HG02642 (cell line): ENCODE measurements around the gene PTPN6.
"Not testable (repeated sequence)": the region's sequence is repeated elsewhere in the genome, so short reads cannot be mapped to it uniquely, and the experiment has no call there.

Experiments used
- ATAC-seq: cut with Tn5 transposase; IDR thresholded peaks from one replicate; pipeline ENCODE4 v1.9.1; 2021; ENCODE audit warnings: mild to moderate bottlenecking; ENCODE audit not compliant: unreplicated experiment, poor library complexity

Gene PTPN6

GRCh38 chr12:6950811-6951540 lies at the start of gene PTPN6:
Gene PTPN6, plus strand, starts transcription at chr12:6951356. Its CDS starts 157 bp downstream, at chr12:6951513.
- ATAC-seq: no peak

DNA sequence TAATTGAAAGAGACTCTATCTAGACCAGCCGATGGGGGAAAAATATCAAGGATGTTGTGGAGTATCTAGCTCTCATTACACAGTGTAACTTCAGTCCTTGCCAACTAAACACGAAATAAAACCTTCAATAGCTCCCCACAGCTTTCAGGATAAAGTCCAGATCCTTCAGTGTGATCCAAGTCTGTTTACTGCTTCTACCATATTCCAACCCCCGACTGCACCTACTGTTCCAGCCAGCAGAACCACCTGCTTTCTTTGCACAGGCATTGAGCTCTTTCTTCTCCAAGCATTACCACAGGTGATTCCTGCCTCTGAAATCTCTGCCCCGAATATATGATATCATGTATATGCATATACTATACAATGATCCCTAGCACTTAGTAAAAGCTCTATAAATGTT lies 48.7 kb upstream of the PTPN6 start:
- ATAC-seq: no peak

DNA sequence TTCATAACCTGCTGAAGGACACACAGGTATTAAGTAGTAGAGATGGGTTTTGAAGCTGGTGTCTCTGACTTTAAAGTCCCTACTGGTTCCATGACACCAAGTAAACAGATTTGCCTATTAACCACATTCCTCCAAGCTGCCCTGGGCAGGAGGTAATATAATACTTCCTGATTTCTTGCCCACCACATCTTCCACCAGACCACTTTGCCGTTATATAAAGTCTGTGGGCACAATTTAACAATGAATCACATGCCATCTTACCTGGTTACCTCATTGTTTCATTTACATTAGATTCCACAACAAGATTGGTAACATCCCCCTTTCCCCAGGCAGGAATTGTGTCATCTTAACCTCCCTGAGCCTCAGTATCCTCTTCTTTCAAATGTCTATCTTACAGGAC lies 47.4 kb upstream of the PTPN6 start:
- no peak for ATAC-seq

GRCh38 chr12:6904280-6905276 lies 46.6 kb upstream of the PTPN6 start, which contains the start of gene LRRC23:
Gene LRRC23, plus strand, starts transcription at chr12:6904822. Its CDS starts 812 bp downstream, at chr12:6905634.
- ATAC-seq: peak; percentile 96

- ATAC-seq: no peak
These were observed 45.6 kb upstream of the PTPN6 start for GRCh38 chr12:6905414-6906040.

GRCh38 chr12:6908141-6908540 lies 43.0 kb upstream of the PTPN6 start:
- not testable (repeated sequence) for ATAC-seq

DNA sequence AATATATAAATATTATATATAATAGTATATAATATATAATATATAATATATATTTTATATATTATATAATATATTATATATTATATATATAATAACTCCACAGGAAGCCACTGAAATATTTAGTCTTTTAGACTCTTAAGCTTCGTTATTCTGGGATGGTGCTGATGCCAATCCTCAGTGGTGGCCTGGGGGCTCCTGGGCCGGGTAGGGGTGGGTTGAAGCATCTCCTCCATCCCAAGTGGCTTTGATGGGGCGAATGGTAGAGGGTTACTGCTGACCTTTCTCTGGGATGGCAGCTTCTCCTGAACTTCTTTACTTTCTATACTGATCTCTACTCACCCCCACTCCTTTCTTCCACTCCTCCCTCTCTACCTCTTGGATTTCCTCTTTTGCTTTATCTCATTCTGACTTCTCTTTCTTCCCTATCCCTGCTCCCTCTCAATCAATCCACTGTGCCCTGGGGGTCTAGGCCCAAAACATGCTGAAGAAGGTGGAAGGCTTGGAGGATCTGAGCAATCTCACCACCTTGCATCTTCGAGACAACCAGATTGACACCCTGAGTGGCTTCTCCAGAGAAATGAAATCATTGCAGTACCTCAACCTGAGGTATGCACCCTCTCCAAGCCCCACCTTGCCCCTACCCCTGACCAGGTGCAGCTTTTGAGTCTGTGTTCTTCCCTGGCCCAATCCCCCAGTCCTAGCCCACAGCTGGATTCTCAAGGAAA lies 41.6 kb upstream of the PTPN6 start:
- no peak for ATAC-seq

DNA sequence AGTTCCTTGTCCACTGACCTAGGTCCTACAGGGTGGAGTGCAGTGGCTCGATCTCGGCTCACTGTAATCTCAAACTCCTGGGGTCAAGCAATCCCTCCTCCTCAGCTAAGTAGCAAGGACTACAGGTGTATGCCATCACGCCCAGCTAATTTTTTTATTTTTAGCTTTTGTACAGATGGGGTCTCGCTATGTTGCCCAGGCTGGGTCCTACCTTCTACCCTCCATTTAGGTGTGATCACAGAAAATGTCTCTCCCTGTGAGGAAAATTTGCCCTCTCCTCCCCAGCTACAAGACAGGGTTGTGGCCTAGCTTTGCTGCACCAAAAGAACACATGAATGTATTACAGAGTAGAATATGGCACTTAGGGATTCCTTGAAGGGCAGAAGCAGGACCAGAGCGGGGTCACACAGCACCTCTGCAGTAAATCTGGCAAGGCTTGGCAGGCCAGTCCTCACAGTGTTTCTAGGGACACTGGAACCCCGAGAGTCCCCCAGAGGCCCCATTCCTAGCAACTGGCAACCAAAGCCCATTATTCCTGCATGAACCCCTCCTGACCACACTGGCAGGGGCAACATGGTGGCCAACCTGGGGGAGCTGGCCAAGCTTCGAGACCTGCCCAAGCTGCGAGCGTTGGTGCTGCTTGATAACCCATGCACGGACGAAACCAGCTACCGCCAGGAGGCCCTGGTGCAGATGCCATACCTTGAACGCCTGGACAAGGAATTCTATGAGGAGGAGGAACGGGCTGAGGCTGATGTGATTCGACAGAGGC lies 38.8 kb upstream of the PTPN6 start:
- ATAC-seq: no peak

DNA sequence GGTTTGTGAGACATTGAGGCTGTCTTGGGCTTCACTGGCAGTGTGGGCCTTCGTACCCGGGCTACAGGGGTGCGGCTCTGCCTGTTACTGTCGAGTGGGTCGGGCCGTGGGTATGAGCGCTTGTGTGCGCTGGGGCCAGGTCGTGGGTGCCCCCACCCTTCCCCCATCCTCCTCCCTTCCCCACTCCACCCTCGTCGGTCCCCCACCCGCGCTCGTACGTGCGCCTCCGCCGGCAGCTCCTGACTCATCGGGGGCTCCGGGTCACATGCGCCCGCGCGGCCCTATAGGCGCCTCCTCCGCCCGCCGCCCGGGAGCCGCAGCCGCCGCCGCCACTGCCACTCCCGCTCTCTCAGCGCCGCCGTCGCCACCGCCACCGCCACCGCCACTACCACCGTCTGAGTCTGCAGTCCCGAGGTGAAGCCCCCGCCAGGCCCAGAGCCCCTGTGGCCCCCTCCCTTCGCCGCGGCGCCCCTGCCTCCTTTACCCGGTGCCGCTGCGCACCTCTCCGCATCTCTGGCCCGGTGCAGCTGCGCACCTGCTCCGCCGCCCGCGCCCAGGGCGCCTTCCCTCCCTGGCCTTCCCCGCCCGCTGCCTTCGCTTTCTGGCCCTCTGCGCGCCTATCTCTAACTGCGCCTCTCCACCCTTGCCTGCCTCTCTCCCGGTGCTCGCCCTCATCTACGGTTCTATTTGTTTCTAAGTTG lies 36.8 kb upstream of the PTPN6 start, which contains the start of gene ENO2:
TSS of gene ENO2 (plus strand) at position 335 of the 701 bp plus-strand sequence. CDS start 1,253 bp downstream, outside the sequence.
- peak; percentile 73 for ATAC-seq

- no peak for ATAC-seq
These were observed 36.0 kb upstream of the PTPN6 start for GRCh38 chr12:6914947-6915788.

- no peak for ATAC-seq
These were observed 35.3 kb upstream of the PTPN6 start for GRCh38 chr12:6915789-6916285.

GRCh38 chr12:6916426-6917200 lies 34.5 kb upstream of the PTPN6 start:
- no peak for ATAC-seq

DNA sequence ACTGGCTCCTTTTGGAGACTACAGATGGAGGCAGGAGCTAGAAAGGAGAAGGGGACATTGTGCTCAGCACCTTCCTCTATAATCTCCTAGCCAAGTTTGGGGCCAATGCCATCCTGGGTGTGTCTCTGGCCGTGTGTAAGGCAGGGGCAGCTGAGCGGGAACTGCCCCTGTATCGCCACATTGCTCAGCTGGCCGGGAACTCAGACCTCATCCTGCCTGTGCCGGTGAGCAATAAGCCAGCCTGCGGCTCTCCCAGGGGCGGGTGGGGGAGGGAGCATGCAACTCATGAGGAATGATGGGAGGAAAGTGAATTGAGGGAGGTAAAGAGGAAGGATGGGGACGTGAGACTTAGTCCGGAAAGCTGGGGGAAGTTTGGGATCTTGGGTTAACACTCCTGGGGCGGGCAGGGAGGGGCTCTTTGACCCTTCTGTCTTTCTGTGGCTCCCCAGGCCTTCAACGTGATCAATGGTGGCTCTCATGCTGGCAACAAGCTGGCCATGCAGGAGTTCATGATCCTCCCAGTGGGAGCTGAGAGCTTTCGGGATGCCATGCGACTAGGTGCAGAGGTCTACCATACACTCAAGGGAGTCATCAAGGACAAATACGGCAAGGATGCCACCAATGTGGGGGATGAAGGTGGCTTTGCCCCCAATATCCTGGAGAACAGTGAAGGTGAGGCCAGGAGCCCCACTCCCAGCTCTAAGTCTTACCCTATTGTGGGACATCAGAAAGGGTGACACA lies 33.5 kb upstream of the PTPN6 start:
- no peak for ATAC-seq

DNA sequence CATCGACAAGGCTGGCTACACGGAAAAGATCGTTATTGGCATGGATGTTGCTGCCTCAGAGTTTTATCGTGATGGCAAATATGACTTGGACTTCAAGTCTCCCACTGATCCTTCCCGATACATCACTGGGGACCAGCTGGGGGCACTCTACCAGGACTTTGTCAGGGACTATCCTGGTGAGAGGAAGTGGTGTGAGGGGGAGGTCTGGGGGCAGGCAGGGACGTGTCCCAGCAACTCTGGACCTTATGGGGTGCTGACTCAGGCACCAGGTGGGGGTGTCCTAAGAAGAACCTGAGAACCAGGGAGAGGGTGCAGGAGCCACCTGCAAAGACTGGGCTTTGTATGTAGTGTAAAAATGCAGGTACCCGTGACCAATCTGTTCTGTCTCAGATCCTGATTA lies 31.6 kb upstream of the PTPN6 start:
- no peak for ATAC-seq

- ATAC-seq: no peak
These were observed 29.6 kb upstream of the PTPN6 start for GRCh38 chr12:6921539-6921938.
